Sigmoid colon (tissue), 4 donors: ENCODE measurements around the gene SELENOI.

ENCODE experiments used
- CTCF ChIP-seq, 4 experiments: fragments of 450-650 bp in 3 of 4; fragments of 200-600 bp in 1 of 4; IDR thresholded peaks; one replicate each; pipeline ENCODE4 v1.5.1; 2016 to 2019; ENCODE audit warnings: antibody characterized with exemption in 4 of 4, mild to moderate bottlenecking in 3 of 4, moderate library complexity in 2 of 4
- EP300 ChIP-seq, 4 donors: sonication (generic); formaldehyde crosslinking; IDR thresholded peaks; one replicate each; pipeline ENCODE4 v1.6.1; 2017; ENCODE audit warnings: antibody characterized with exemption in 4 of 4
- POLR2A ChIP-seq, 2 donors: fragments of 450-650 bp; IDR thresholded peaks; one replicate each; pipeline ENCODE4 v1.6.1; 2016; ENCODE audit warnings: antibody characterized with exemption in 2 of 2, mild to moderate bottlenecking in 2 of 2, moderate library complexity in 2 of 2
- POLR2AphosphoS5 ChIP-seq, 4 donors: sonication (generic); formaldehyde crosslinking; IDR thresholded peaks; one replicate each; pipeline ENCODE4 v1.6.1; 2017; ENCODE audit warnings: antibody characterized with exemption in 4 of 4

- TF ChIP-seq CTCF (IDR thresholded peaks at IDR 0.05) (peak; percentile 80 to 88 (median 87)), POLR2A (IDR thresholded peaks at IDR 0.05) (no peak), POLR2AphosphoS5 (IDR thresholded peaks at IDR 0.05) (peak in 2 of 4 donors; percentile 7 to 25), EP300 (IDR thresholded peaks at IDR 0.05) (no peak)
These were observed 15.8 kb upstream of the SELENOI start for GRCh38 chr2:26330114-26330549.
